ENCODE results near the gene TFF3.
A peak's percentile ranks its signal among the peaks of the same experiment; 100 is the strongest.

TFF3 gene

DNA sequence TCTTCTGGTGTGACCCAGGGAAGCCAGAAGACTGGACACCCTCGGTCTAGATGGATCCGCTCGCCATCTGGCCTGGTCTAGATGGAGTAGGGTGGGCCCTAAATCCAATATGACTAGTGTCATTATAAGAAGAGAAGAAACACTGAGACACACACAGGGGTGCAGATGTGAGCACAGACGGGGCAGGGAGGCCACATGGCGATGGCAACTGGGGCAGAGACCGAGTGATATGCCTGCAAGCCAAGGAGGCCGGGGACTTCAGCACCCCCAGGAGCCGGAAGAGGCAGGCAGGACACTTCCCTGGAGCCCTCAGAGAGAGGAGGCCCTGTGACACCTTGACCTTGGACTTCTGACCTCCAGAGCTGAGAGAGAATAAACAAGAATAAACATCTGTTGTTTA, 5.6 kb upstream of the TFF3 start:
- DNase-seq: no peak

DNA sequence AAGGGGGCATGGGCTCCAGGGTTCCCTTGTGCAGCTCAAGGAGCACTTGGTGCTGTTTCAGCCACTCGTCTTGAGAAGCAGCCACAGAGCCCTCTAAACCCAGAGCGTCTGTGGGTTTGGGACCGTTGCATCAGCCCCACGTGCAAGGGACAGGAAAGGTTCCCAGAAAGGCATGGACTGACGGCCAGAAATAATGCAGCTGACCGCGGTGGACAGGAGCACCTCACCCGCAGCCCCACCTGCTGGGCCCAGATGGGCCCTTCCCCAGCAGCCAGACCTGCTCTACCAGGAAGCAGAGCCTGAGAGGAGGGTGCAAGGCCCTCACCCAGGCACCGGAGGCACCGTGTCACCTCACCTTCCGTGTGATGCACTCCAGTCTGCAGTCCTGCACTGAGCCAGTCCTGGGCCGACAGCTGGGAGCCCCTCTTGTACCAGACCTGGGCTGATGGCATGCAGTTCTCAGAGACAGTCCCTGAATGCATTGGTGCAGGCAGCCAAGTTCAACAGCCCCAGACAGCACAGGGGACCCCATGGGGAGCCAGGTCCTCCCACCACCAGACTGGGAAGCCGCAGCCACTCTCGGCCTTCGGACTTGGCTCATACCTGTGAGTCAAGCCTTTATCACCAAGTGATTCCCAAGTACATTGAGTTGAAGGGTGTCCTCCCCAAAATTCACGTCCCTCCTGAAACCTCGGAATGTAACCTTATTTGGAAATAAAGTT, 4.8 kb upstream of the TFF3 start:
- peak; percentile 45 to 52 for DNase-seq

DNA sequence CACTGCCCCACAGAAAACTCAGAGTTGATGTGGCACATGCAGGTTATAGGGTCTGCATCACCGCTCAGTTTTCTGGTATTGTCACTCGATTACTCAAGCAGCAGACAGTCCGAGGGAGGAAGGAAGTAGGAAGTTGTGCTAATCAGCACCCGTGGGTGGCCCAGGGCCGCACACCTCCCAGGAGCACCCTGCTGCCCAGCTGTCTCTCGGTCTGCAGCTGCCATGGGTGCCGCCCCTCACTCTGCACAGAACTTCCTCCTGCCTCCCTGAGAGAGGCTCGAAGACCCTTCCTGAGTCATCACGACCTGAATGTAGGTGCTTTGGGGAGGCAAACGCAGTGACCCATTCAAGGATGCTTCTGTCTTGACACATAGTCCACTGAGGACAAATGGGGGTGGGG, 4.2 kb upstream of the TFF3 start:
- DNase-seq: peak; percentile 66 to 76

DNA sequence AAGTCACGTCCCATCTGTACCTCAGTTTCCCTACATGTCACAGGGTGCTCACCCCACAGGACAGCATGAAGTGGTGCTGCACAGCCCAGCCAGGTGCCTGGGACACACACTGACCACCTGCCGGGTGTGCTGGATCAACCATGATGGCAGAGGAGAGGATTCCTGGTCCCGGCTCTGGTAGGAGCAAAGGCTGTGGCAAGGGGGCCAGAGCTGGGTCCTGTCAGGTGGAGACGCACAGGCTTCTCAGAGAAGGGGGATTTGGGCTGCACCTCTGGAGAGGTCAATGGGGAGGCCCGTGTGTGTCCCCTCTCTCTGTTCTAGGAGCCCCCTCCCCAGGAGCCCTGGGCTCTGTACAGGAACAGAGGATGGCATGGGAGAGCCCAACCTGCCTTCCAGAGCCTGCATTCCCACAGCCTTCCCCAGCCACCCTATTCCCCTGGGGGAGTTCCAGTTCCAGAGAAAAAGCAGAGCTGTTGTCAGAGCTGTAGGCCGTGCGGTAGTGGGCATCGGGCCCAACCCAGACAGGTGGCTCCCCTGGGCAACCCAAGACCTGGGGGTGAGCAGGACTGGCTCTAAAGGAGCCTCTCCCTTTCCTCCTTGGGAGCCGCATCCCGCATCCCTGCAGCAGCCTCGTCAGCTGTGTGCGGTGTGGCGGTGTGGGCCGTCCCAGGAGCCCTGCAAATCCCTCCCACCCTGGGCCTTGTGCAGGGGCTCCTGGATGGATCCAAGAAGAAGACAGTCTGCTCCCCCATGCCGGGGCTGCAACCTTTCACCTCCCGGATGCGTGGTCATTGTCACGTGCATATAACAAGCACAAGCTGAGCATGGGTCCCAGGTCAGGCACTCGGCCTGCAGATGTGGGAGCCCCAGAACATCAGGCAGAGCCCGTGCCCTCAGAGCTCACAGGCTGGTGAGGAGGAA, 2.9 kb upstream of the TFF3 start:
- no peak for DNase-seq

DNA sequence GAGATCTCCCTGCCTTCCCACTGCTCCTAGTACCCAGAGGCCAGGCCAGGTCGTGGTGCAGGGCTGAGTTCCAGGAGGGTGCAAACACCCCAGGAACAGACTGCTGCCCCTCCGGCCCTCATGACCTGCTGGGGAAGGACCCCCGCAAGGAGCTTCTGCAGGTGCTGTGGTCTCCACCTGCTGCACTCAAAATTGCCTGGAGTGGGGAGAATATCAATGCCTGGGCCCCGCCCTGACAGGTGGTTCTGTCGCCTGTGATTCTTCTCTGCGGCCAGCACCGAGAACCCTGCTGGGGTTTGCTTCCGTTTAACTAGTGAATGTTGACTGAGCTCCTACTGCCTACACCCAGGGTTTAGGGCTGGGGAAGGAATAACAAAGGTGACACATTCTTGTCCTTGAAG, 2.1 kb upstream of the TFF3 start:
- no peak for DNase-seq

DNA sequence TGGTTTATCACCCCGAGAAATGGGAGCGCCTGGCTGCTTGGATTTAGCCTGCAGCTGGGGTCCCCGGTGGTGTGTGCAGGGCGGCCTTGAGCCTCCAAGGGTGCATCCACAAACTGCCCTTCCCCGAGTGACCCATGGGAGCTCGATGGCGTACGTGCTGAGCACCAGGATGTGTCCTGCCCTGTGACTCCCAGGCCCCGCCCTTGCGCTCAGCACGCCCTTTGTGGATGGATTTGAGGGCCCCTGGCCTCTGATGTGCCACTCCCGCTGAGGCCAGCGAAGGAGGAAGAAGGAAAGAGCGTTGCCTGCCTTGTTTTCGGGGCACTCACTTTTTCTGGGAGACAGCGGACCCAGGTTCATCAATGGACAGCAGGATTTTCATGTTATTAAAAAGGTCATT, 1.7 kb upstream of the TFF3 start:
- no peak for DNase-seq

DNA sequence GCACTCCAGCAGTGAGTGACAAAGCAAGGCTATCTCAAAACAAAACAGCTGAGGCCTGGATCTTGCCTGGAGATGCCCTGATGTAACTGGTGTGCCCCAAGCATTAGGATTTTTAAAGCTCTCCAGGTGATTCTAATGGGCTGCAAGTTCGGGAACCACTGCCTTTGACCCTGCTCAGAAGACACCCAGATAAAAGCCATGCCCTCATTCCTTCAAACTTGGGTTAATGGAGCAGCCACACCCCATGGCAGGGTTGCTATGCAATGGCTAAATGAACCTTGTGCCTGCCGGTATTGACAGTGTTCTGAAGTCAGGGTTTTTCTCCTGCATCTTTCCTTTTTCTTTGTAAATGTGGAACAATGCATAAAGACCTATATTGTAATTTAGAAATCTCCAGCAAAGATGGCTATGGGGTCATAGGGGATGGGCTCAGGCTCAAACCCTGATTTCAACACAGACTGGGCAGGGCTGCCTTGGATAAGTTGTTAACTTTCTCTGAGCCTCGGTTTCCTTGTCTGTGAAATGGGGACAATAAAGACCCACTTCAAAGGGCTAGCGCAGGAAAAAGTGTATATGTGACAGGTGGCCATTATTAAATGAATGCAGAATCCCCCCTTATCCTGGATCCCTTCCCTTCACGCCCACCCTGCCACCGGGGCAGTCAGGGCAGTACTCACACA, 453 bp downstream of the TFF3 start:
- no peak for DNase-seq

DNA sequence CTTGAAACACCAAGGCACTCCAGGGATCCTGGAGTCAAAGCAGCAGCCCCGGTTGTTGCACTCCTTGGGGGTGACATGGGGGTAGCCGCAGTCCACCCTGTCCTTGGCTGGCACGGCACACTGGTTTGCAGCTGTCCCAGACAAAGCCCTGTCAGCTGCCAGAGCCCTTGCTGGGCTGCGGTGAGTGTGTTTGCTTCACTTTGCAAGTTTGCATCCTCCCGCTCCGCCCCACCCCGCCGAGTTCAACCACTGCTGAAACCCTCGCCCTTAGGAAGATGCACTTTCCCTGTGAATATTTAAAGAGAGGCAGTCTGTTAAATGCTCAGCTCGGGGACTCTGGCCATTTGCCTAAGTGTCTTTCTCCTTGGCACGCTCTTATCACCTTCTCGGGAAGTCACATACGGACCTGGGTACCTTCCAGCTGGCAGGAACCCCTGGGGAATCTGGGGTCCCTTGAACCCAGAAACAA, 1.7 kb downstream of the TFF3 start:
- no peak for DNase-seq

DNA sequence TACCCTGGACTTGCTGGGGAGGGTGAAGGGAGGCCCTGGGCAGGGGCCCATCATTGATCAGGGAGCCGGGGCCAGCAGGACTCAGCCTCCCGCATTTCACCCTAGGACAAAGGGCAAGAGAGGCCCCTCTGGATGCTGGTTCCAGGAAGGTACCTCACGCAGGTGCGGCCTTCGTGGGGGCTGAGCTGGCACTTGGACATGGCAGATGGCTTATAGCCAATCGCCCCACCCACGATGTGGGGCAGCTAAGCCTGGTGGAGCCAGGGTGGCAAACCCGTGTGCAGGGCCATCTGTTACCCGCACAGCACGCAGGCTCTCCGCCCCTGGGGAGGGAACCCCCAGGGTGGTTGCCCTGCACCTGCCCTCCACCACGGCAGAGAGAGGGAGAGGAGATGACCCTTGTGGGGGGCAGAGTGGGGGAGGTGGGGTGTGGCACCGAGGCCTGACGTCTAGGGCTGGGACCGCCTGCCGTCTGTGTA, 2.5 kb downstream of the TFF3 start:
- DNase-seq: no peak

DNA sequence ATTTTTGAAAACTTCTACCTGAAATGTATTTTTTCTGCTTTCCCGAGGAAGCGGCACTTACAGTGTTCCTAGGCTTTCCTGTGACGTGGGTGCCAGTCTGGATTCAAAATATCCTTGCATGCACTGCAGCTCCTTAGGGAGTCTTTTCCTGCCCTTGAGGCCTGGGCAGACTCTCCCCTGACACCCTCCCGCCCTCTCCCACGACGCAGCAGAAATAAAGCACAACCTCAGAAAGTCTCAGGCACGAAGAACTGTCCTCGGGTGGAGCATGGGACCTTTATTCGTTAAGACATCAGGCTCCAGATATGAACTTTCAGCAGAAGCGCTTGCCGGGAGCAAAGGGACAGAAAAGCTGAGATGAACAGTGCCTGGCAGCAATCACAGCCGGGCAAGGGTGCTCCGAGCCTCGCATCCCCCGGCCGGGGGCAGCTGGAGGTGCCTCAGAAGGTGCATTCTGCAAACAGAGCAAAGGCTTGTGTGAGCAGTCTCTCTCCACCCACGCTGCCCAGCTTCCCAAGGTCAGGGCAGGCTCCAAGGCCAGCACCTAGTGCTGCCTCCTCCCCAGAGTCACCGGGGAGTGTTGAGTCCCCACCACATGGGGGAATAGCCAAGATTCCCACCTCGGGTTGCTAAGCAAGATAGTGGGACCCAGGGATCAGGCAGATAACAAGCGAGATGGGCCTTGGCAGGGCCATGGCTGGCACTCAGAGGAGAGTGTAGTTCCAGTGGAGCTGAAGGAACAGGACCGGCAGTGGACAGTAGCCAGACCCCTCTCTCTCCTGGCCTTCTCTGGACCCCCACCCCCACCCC, 3.2 kb downstream of the TFF3 start:
- no peak for DNase-seq

DNA sequence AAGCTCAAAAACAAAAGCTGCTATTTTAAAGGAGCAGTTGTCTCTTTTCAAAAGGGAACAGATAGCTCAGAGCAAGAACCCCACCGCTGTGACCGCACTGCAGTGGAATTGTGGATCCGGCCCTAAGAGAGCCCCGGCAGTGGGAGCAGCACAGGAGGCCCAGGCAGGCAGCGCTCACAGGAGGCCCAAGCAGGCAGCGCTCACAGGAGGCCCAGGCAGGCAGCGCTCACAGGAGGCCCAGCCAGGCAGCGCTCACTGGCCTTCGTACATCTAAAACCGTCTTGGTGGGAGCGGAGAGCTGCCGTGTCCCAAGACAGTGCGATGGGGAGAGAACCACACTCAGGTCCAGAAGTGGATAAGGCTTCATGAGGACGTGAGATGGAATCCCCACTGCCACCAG, 4.0 kb downstream of the TFF3 start:
- DNase-seq: no peak

DNA sequence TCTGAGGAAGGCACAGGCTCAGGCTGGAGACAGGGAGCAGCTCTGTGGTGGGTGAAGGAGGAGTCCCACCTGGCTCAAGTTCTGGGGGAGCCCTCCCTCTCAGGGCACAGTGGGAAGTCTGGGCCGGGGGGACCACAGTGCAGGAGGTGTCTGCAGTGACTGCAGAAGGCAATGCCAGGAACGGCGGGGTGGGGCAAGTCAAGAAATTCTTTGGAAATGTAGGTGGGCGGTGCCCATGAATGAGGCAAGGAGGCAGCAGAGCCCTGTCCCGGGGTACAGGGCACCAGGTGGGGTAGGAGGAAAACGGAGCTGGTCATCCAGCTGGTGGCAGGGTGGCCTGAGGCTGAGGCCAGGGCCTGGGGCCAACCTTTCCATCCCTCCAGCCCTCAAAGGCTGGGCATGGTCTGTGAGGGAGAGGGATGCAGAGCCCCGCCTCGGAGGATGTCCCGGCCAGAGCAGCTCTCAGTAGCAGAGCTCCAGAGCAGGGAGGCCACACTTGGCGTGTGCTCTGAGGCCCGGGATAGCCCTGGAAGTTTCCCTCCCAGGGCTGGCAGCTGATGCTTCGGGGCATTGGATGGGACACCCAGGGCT, 4.7 kb downstream of the TFF3 start:
- no peak for DNase-seq

DNA sequence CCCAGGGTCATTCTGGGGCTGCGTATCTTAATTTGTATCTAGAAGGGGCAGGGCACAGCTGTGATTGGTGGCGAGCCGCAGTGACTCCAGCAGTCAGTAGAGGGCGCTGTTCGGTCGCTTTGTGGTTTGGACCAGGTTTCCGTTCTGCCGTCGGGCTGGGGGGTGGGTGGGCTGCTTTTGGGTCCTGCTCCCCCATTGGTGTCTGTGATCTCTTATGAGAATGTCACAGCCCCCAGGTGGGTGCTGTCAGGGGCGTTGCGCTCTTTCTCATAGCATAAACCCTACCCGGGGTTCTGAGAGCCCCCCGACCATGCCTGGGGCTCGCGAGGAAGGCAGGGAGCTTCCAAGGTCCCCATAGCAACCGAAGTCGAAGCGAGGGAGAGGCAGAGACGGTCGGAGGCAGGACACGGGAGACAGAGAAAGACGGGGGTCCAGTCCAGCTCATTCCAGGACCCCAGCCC, 5.4 kb downstream of the TFF3 start:
- DNase-seq: peak; percentile 64 to 67

DNA sequence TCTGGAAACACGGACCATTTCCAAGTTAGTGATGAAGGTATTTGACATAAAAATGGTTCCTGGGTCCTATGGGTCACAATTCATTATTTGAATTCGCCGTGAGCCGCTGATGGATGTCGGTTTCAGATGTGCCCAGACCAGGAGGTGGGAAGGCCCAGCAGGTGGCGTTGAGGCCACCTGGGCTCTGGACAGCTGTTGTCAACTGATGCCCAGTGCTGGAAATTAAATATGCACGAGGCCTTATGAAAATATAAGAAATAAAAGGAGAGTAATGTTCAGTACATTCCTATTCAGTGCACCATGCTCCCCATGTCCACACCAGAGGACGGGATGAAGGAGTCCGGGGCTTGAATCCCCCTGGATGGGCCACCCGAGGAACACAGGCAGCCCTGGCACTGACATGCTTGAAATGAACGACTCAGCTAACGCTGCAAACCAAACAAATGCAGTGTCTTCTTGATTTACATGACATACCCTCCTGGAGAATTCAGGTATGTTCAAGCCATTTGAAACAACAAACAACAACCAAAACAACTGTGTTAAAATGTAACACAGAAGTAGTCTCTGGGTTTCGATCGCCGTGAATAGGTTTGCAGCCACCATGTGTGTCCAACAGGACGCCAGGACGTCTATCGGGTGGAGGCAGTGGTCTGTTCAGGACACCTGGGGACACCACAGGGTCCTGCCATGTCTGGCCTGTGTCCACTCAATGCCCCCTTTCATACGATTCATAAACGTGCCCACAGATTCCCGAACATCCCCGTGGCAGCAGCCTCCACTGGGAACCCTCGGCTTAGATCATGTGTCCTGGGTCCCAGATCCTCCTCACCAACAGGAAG, 6.1 kb downstream of the TFF3 start:
- no peak for DNase-seq

DNA sequence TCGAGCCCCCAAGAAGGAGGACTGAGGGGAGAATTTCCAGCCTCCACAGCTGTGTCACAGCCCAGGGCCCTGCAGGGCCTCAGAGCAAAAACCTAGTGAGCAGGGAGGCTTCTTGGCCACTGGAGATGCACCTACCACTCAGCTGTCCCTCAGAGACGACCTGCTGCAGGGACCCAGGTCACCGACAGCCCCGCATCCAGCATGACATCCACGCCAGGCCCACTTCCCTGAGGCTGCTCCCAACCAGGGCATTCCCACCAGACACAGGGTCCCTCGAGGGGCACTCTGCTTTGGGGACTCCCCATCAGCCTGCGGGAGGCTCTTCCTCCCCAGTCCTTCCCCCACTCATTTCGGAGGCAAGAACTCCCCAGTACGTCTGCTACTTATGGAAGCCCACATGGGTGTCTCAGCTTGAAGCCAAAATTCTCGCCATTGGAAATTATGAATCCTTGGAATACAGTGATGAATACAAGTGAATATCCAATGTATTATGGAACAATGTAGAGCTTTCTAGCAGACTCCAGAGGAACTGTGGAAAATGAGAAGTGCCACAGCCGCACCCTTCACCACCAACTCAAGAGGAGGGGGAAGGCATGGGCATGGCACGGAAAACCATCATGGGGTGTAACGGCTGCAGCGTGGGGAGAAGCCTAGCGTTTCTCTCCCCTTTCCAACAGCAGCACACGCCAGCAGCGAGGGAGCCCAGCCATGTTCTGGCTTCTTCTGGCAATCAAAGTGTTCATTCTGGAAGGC, 6.9 kb downstream of the TFF3 start:
- DNase-seq: peak; percentile 65 to 73

DNA sequence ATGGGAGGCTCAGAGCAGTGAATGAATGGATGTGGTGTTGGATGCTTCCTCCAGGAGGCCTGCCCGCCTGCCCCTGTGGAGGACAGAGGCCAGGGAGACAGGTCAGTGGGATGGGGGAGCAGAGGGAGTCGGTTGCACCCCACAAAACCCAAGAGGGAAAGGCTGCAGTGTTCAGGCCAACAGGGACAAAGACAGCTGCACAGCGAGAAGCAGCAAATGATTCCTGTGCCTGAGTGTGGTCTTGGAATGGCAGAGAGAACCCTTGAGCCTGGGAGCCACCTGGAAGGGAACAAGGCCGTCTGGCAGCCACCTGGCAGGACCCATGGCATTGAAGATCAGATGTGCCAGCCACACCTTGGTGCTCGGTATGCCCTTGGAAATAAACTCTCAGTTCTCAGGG, 8.1 kb downstream of the TFF3 start:
- no peak for DNase-seq

DNA sequence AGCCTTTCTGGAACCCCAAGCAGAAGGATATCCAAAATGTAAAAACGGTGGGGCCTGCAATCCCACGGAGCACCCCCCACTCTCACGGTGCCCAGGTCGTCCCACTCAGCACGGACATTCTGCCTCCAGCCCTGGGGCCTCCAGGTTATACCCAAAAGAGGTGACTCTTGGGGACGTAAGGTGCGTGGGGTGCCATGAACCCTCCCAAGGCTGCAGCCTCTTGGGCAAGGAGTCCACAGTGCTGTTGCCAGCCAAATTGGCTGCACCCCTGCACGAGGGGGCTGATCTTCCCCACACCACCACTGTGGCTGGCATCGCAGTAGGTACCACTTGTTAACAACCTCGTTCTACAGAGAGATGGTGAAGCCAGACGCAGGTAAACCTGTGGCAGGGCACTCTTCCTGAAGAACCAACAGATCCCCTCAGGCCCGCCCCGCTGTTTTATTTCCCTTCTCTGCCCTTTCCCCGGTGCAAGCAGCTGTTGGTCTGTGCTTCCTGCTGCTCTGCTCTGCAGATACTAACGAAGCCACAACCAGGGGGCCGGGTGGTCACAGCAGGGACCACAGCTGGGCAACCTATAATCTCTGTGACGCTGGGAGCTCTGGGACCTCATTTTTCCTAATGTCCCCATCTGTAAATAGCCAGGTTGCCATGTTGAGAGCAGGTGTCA, 8.7 kb downstream of the TFF3 start:
- no peak for DNase-seq

DNA sequence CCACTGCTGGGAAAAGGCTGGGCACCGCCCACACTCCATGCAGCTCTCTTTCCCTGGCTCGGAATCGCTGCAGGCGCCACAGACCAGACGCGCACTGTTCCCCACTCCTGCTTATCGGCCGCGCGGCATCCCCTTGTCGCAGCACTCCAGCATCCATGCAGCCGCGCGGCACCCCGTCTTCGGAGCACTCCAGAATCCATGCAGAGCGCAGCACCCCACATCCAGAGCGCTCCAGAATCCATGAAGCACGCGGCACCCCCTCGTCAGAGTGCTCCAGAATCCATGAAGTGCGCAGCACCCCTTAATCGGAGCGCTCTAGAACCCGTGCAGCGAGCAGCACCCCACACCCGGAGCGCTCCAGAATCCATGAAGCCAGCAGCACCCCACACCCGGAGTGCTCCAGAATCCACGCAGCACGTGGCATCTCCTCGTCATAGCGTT, 9.5 kb downstream of the TFF3 start:
- no peak for DNase-seq

Measured in inflammatory macrophage (primary cell).